HEK293 (cell line): ENCODE measurements around the gene GDPGP1.

ENCODE experiments used
- CTCF ChIA-PET: fragments of 350-600 bp; formaldehyde crosslinking; extraction: SDS; loops from one replicate; lab custom pipeline; 2021; ENCODE audit warnings: antibody characterized with exemption; lab: Yijun Ruan, JAX
- POLR2A ChIA-PET: fragments of 300-600 bp; formaldehyde crosslinking; extraction: SDS; loops from one replicate; lab custom pipeline; 2020; ENCODE audit warnings: antibody characterized with exemption, inconsistent platforms; lab: Yijun Ruan, JAX
- H3K27ac ChIP-seq: fragments of 200-500 bp; sonication (Bioruptor generic); 2 replicates; pipeline ENCODE4 v1.5.1; 2014; ENCODE audit warnings: low read depth, low read length, control low read depth, inconsistent platforms; ENCODE audit errors: extremely low read depth
- H3K36me3 ChIP-seq, 2 experiments: fragments of 200-500 bp in 1 of 2; sonication (Bioruptor generic) in 1 of 2; 1 replicate in 1 of 2; 2 replicates in 1 of 2; pipeline ENCODE4 v1.5.1; 2014 to 2017; ENCODE audit warnings: inconsistent platforms in 2 of 2, low read length in 2 of 2; ENCODE audit not compliant: control insufficient read depth in 2 of 2, insufficient read depth in 1 of 2
- H3K4me1 ChIP-seq: fragments of 200-500 bp; sonication (Bioruptor generic); 2 replicates; pipeline ENCODE4 v1.5.1; 2014; ENCODE audit warnings: mild to moderate bottlenecking, low read length, inconsistent platforms; ENCODE audit not compliant: control insufficient read depth, insufficient read depth
- H3K4me3 ChIP-seq: 2 replicates; pipeline ENCODE4 v1.5.1; 2011; ENCODE audit warnings: low read depth, mild to moderate bottlenecking, control low read depth, low read length, moderate library complexity
- H3K9me3 ChIP-seq: fragments of 200-500 bp; sonication (Bioruptor generic); 2 replicates; pipeline ENCODE4 v1.5.1; 2014; ENCODE audit warnings: low read depth, low read length, inconsistent platforms; ENCODE audit not compliant: control insufficient read depth, insufficient read depth
- FEZF1 ChIP-seq: fragments of 450-650 bp; formaldehyde crosslinking; IDR thresholded peaks from 2 replicates; pipeline ENCODE4 v1.5.1; 2016; ENCODE audit warnings: missing biosample characterization, missing genetic modification characterization
- GLIS1 ChIP-seq: fragments of 450-650 bp; formaldehyde crosslinking; IDR thresholded peaks from 2 replicates; pipeline ENCODE4 v1.5.1; 2016; ENCODE audit warnings: missing biosample characterization, missing genetic modification characterization
- GLIS2 ChIP-seq: fragments of 450-650 bp; formaldehyde crosslinking; IDR thresholded peaks from 2 replicates; pipeline ENCODE4 v1.5.1; 2016; ENCODE audit warnings: missing biosample characterization, missing genetic modification characterization
- INSM2 ChIP-seq: fragments of 450-650 bp; formaldehyde crosslinking; IDR thresholded peaks from 2 replicates; pipeline ENCODE4 v1.5.1; 2016; ENCODE audit warnings: missing biosample characterization, missing genetic modification characterization
- KLF7 ChIP-seq: fragments of 450-650 bp; formaldehyde crosslinking; IDR thresholded peaks from 2 replicates; pipeline ENCODE4 v1.5.1; 2016; ENCODE audit warnings: missing biosample characterization, missing genetic modification characterization, borderline replicate concordance
- OSR2 ChIP-seq: fragments of 450-650 bp; formaldehyde crosslinking; IDR thresholded peaks from 2 replicates; pipeline ENCODE4 v1.5.1; 2016; ENCODE audit warnings: missing biosample characterization, missing genetic modification characterization
- PRDM1 ChIP-seq: fragments of 450-650 bp; formaldehyde crosslinking; IDR thresholded peaks from 2 replicates; pipeline ENCODE4; 2016; ENCODE audit warnings: missing biosample characterization, missing genetic modification characterization
- RBAK ChIP-seq: fragments of 450-650 bp; formaldehyde crosslinking; IDR thresholded peaks from 2 replicates; pipeline ENCODE4 v1.5.1; 2016; ENCODE audit warnings: missing biosample characterization, missing genetic modification characterization
- REPIN1 ChIP-seq: fragments of 450-650 bp; formaldehyde crosslinking; IDR thresholded peaks from 2 replicates; pipeline ENCODE4 v1.5.1; 2017; ENCODE audit warnings: missing biosample characterization, missing genetic modification characterization, low read depth
- SCRT2 ChIP-seq: fragments of 450-650 bp; formaldehyde crosslinking; IDR thresholded peaks from 2 replicates; pipeline ENCODE4 v1.5.1; 2016; ENCODE audit warnings: missing biosample characterization, missing genetic modification characterization
- SP2 ChIP-seq: fragments of 450-650 bp; formaldehyde crosslinking; IDR thresholded peaks from 2 replicates; pipeline ENCODE4 v1.5.1; 2016; ENCODE audit warnings: missing biosample characterization, missing genetic modification characterization
- SP7 ChIP-seq: fragments of 450-650 bp; formaldehyde crosslinking; IDR thresholded peaks from 2 replicates; pipeline ENCODE4 v1.5.1; 2016; ENCODE audit warnings: missing biosample characterization, missing genetic modification characterization
- WT1 ChIP-seq: fragments of 450-650 bp; formaldehyde crosslinking; IDR thresholded peaks from 2 replicates; pipeline ENCODE4 v1.5.1; 2016; ENCODE audit warnings: missing biosample characterization, missing genetic modification characterization
- ZNF133 ChIP-seq: fragments of 450-650 bp; formaldehyde crosslinking; IDR thresholded peaks from 2 replicates; pipeline ENCODE4 v1.5.1; 2016; ENCODE audit warnings: missing biosample characterization, missing genetic modification characterization
- ZNF146 ChIP-seq: fragments of 450-650 bp; formaldehyde crosslinking; IDR thresholded peaks from 2 replicates; pipeline ENCODE4 v1.5.1; 2016; ENCODE audit warnings: missing biosample characterization, missing genetic modification characterization
- ZNF155 ChIP-seq: fragments of 450-650 bp; formaldehyde crosslinking; IDR thresholded peaks from 2 replicates; pipeline ENCODE4 v1.5.1; 2016; ENCODE audit warnings: missing biosample characterization, missing genetic modification characterization
- ZNF2 ChIP-seq: fragments of 450-650 bp; formaldehyde crosslinking; IDR thresholded peaks from 2 replicates; pipeline ENCODE4 v1.5.1; 2016; ENCODE audit warnings: missing biosample characterization, missing genetic modification characterization
- ZNF24 ChIP-seq: fragments of 450-650 bp; formaldehyde crosslinking; IDR thresholded peaks from 2 replicates; pipeline ENCODE4 v1.5.1; 2016; ENCODE audit warnings: missing biosample characterization, missing genetic modification characterization
- ZNF391 ChIP-seq: fragments of 450-650 bp; formaldehyde crosslinking; IDR thresholded peaks from 2 replicates; pipeline ENCODE4 v1.5.1; 2016; ENCODE audit warnings: low read depth, missing biosample characterization, missing genetic modification characterization, borderline replicate concordance
- ZNF48 ChIP-seq: fragments of 450-650 bp; formaldehyde crosslinking; IDR thresholded peaks from 2 replicates; pipeline ENCODE4 v1.5.1; 2016; ENCODE audit warnings: missing biosample characterization, missing genetic modification characterization
- ZNF514 ChIP-seq: fragments of 450-650 bp; formaldehyde crosslinking; IDR thresholded peaks from 2 replicates; pipeline ENCODE4 v1.5.1; 2016; ENCODE audit warnings: missing biosample characterization, missing genetic modification characterization
- ZNF555 ChIP-seq: fragments of 450-650 bp; formaldehyde crosslinking; conservative IDR thresholded peaks from 2 replicates; pipeline ENCODE4 v1.5.1; 2017; ENCODE audit warnings: missing biosample characterization, mild to moderate bottlenecking, missing genetic modification characterization, inconsistent platforms
- ZNF558 ChIP-seq: fragments of 450-650 bp; formaldehyde crosslinking; IDR thresholded peaks from 2 replicates; pipeline ENCODE4 v1.5.1; 2016; ENCODE audit warnings: missing biosample characterization, missing genetic modification characterization
- ZNF624 ChIP-seq: fragments of 450-650 bp; formaldehyde crosslinking; IDR thresholded peaks from 2 replicates; pipeline ENCODE4 v1.5.1; 2017; ENCODE audit warnings: missing biosample characterization, missing genetic modification characterization
- ZNF629 ChIP-seq: fragments of 450-650 bp; formaldehyde crosslinking; IDR thresholded peaks from 2 replicates; pipeline ENCODE4 v1.5.1; 2017; ENCODE audit warnings: missing biosample characterization, missing genetic modification characterization
- ZNF660 ChIP-seq: fragments of 450-650 bp; IDR thresholded peaks from 2 replicates; pipeline ENCODE4 v1.5.1; 2018; ENCODE audit warnings: missing biosample characterization, mild to moderate bottlenecking, missing genetic modification characterization
- ZNF692 ChIP-seq: fragments of 450-650 bp; formaldehyde crosslinking; IDR thresholded peaks from 2 replicates; pipeline ENCODE4 v1.5.1; 2016; ENCODE audit warnings: missing biosample characterization, missing genetic modification characterization
- ZNF830 ChIP-seq: fragments of 450-650 bp; IDR thresholded peaks from 2 replicates; pipeline ENCODE4 v1.5.0; 2018; ENCODE audit warnings: missing biosample characterization, missing genetic modification characterization, low read depth, mild to moderate bottlenecking, moderate library complexity
- ZNF843 ChIP-seq: fragments of 450-650 bp; formaldehyde crosslinking; IDR thresholded peaks from 2 replicates; pipeline ENCODE4 v1.5.1; 2016; ENCODE audit warnings: missing biosample characterization, missing genetic modification characterization
- TF ChIP-seq, protein P1 (sequence below): fragments of 450-650 bp; formaldehyde crosslinking; IDR thresholded peaks from 2 replicates; pipeline ENCODE4 v1.5.1; 2017; ENCODE audit warnings: missing biosample characterization, mild to moderate bottlenecking, missing genetic modification characterization, moderate library complexity
- TF ChIP-seq, protein P2 (sequence below): fragments of 450-650 bp; formaldehyde crosslinking; IDR thresholded peaks from 2 replicates; pipeline ENCODE4 v1.5.1; 2016; ENCODE audit warnings: missing biosample characterization, missing genetic modification characterization
- TF ChIP-seq, protein P3 (sequence below): fragments of 450-650 bp; formaldehyde crosslinking; IDR thresholded peaks from 2 replicates; pipeline ENCODE4 v1.5.1; 2016; ENCODE audit warnings: missing biosample characterization, missing genetic modification characterization

GDPGP1 gene

DNA sequence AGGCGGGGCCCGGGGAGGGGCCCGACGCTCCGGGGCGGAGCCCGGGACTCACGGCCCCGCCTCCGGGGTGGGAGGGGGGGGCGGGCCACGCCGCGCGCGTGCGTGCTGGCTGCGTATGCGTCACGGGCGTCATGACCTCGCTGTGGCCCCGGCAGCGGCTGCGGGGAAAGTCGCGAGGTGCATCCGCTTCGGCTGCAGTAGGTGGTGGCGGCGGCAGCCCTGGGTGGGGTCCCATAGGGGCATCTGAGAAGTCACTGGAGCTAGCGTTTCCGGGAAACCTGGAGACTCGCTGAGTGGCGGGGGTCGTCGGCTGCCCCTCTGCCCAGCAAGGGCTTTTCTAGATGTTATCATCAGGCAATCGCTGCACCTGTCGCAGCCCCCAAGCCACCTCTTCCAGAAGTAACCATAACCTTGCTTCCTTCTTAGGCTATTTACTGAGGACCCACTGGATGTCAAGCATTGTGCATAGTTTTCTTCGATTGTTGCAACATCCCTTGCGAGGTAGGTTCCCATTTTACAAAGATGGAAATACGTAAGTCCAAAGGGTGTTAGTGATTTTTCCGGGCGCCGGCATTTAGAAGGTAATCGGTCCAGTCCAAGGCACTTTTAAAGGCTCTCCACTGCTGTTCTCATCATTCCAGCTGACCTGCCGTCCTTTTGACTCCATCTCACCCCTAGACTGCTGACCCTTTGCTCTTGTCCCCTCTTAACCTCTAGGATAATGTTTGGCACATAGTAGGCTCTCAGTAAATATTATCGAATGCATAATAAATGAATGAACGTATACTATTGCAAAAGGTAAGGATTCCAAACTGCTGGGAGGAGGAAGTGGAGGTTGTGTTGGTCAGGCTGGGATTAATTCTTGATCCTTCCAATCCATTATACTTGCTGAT, at the start of gene GDPGP1:
Gene GDPGP1, plus strand, starts transcription at position 114 of the 893 bp plus-strand sequence. CDS start 6,700 bp downstream, outside the sequence.
- Histone ChIP-seq H3K27ac (peak within 1 kb of the TSS; percentile 47; the same call in 1 of the 2 replicates), H3K36me3 (peaks cover 14 to 43% of the 10 kb centered on the region in 2 experiments; a peak in 2 of 3 replicates), H3K4me1 (no peaks in the 10 kb centered on the region), H3K4me3 (peak within 1 kb of the TSS; percentile 74), H3K9me3 (no peaks in the 10 kb centered on the region)
- POLR2A ChIA-PET, result interaction anchor here (0.5 to 3.0 kb wide), 26 partner anchors 10 to 721 kb away, joined by 3 to 38 read pairs (median 6); partner anchors contain the start of genes AP3S2, IDH2, NGRN and RCCD1
- CTCF ChIA-PET, result interaction anchor here (0.5 to 4.8 kb wide), 8 partner anchors 14 to 90 kb away, joined by 3 to 38 read pairs (median 4); no protein-coding TSS in a partner anchor
- no peak for TF ChIP-seq ZNF48 (tag by site-specific recombination)
- TF ChIP-seq REPIN1 (tag by site-specific recombination), result no peak
- TF ChIP-seq INSM2 (tag by site-specific recombination), result 0 out of 2 replicates have a peak, but pooled peaks have one; percentile 49
- TF ChIP-seq ZNF514 (tag by site-specific recombination), result no peak
- TF ChIP-seq ZNF558 (tag by site-specific recombination), result no peak
- no peak for TF ChIP-seq ZNF133 (tag by site-specific recombination)
- TF ChIP-seq FEZF1 (tag by site-specific recombination), result no peak
- TF ChIP-seq GLIS1 (tag by site-specific recombination), result peak; percentile 44; the same call in 1 of the 2 replicates
- 0 out of 2 replicates have a peak, but pooled peaks have one; percentile 15 for TF ChIP-seq ZNF391
- TF ChIP-seq ZNF660 (tag by site-specific recombination), result 0 out of 2 replicates have a peak, but pooled peaks have one; percentile 42
- peak; percentile 0; the same call in 1 of the 2 replicates for TF ChIP-seq SP2
- no peak for TF ChIP-seq RBAK (tag by site-specific recombination)
- TF ChIP-seq ZNF155, result no peak
- TF ChIP-seq ZNF24 (tag by site-specific recombination), result peak; percentile 15; the same call in 1 of the 2 replicates
- TF ChIP-seq GLIS2 (tag by site-specific recombination), result peak; percentile 85
- TF ChIP-seq ZNF146 (tag by site-specific recombination), result no peak
- TF ChIP-seq OSR2 (tag by site-specific recombination), result no peak
- peak; percentile 11; the same call in 1 of the 2 replicates for TF ChIP-seq ZNF692 (tag by site-specific recombination)
- TF ChIP-seq, protein P1, sequence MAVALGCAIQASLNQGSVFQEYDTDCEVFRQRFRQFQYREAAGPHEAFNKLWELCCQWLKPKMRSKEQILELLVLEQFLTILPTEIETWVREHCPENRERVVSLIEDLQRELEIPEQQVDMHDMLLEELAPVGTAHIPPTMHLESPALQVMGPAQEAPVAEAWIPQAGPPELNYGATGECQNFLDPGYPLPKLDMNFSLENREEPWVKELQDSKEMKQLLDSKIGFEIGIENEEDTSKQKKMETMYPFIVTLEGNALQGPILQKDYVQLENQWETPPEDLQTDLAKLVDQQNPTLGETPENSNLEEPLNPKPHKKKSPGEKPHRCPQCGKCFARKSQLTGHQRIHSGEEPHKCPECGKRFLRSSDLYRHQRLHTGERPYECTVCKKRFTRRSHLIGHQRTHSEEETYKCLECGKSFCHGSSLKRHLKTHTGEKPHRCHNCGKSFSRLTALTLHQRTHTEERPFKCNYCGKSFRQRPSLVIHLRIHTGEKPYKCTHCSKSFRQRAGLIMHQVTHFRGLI (tag by site-specific recombination), result no peak
- TF ChIP-seq, protein P2, sequence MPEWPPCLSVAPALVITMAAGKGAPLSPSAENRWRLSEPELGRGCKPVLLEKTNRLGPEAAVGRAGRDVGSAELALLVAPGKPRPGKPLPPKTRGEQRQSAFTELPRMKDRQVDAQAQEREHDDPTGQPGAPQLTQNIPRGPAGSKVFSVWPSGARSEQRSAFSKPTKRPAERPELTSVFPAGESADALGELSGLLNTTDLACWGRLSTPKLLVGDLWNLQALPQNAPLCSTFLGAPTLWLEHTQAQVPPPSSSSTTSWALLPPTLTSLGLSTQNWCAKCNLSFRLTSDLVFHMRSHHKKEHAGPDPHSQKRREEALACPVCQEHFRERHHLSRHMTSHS (tag by site-specific recombination), result no peak
- TF ChIP-seq SCRT2 (tag by site-specific recombination), result peak; percentile 67; the same call in 1 of the 2 replicates
- no peak for TF ChIP-seq WT1
- TF ChIP-seq ZNF629 (tag by site-specific recombination), result no peak
- TF ChIP-seq ZNF830 (tag by site-specific recombination), result no peak
- no peak for TF ChIP-seq ZNF624 (tag by site-specific recombination)
- no peak for TF ChIP-seq ZNF843 (tag by site-specific recombination)
- 0 out of 2 replicates have a peak, but pooled peaks have one; percentile 20 for TF ChIP-seq ZNF2
- TF ChIP-seq SP7 (tag by site-specific recombination), result no peak
- TF ChIP-seq, protein P3, sequence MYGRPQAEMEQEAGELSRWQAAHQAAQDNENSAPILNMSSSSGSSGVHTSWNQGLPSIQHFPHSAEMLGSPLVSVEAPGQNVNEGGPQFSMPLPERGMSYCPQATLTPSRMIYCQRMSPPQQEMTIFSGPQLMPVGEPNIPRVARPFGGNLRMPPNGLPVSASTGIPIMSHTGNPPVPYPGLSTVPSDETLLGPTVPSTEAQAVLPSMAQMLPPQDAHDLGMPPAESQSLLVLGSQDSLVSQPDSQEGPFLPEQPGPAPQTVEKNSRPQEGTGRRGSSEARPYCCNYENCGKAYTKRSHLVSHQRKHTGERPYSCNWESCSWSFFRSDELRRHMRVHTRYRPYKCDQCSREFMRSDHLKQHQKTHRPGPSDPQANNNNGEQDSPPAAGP (tag by site-specific recombination), result no peak
- TF ChIP-seq KLF7 (tag by site-specific recombination), result 0 out of 2 replicates have a peak, but pooled peaks have one; percentile 30
- no peak for TF ChIP-seq ZNF555 (tag by site-specific recombination)
- no peak for TF ChIP-seq PRDM1 (tag by site-specific recombination)
